Loucy (cell line): ENCODE data around the gene EPHA2.

ENCODE experiments used
- CTCF ChIP-seq: fragments of 200-600 bp; sonication (generic); conservative IDR thresholded peaks from 2 replicates; pipeline ENCODE4 v1.5.1; 2014; ENCODE audit warnings: mild to moderate bottlenecking, antibody characterized with exemption, low read length
- EZH2phosphoT487 ChIP-seq: fragments of 200-600 bp; IDR thresholded peaks from 2 replicates; pipeline ENCODE4 v1.6.1; 2018; ENCODE audit warnings: antibody characterized with exemption, mild to moderate bottlenecking, moderate library complexity, borderline replicate concordance

- TF ChIP-seq CTCF (no peak), EZH2phosphoT487 (no peak)
Observed at GRCh38 chr1:16093611-16094010, 62.3 kb downstream of the EPHA2 start.
